HepG2 (cell line): ENCODE results near the gene GNAI2. TPM values are rescaled to one million over a fixed set of nuclear protein-coding genes. Genes with fewer than 3 reads are reported as not detected.

ENCODE experiments used
- ARID2 ChIP-seq: sonication (generic); formaldehyde crosslinking; IDR thresholded peaks from 2 replicates; pipeline ENCODE4 v1.8.1; 2022; ENCODE audit warnings: mild to moderate bottlenecking, missing genetic modification reagents, borderline replicate concordance
- IKZF4 ChIP-seq: sonication (generic); formaldehyde crosslinking; IDR thresholded peaks from 2 replicates; pipeline ENCODE4 v1.5.1; 2020; ENCODE audit warnings: borderline replicate concordance, mild to moderate bottlenecking, low read depth, missing genetic modification reagents; ENCODE audit errors: not compliant biosample characterization
- MYC ChIP-seq: sonication (generic); formaldehyde crosslinking; IDR thresholded peaks from 2 replicates; pipeline ENCODE4 v1.9.0; 2021; ENCODE audit warnings: missing genetic modification reagents, borderline replicate concordance
- PTBP1 ChIP-seq: fragments of 200-400 bp; formaldehyde crosslinking; IDR thresholded peaks from 2 replicates; pipeline ENCODE4 v1.6.1; 2018; ENCODE audit warnings: low read length, low read depth; ENCODE audit not compliant: poor library complexity, severe bottlenecking
- SALL1 ChIP-seq: sonication (generic); formaldehyde crosslinking; IDR thresholded peaks from 2 replicates; pipeline ENCODE4 v1.8.0; 2022; ENCODE audit warnings: mild to moderate bottlenecking, missing genetic modification reagents
- SMAD9 ChIP-seq: sonication (generic); formaldehyde crosslinking; IDR thresholded peaks from 2 replicates; pipeline ENCODE4 v1.5.1; 2020; ENCODE audit warnings: mild to moderate bottlenecking, missing genetic modification reagents
- TBX3 ChIP-seq: fragments of 450-650 bp; IDR thresholded peaks from 2 replicates; pipeline ENCODE4 v1.6.1; 2017; ENCODE audit warnings: antibody characterized with exemption, mild to moderate bottlenecking, inconsistent platforms, borderline replicate concordance
- ZFP36 ChIP-seq: fragments of 150-350 bp; IDR thresholded peaks from 2 replicates; pipeline ENCODE4 v1.6.1; 2018; ENCODE audit warnings: borderline replicate concordance, low read length, low read depth; ENCODE audit not compliant: partially characterized antibody
- ZFP36L2 ChIP-seq: sonication (generic); formaldehyde crosslinking; IDR thresholded peaks from 2 replicates; pipeline ENCODE4 v1.4.0; 2020; ENCODE audit warnings: missing genetic modification reagents
- ZFYVE20 ChIP-seq: sonication (generic); formaldehyde crosslinking; IDR thresholded peaks from 2 replicates; pipeline ENCODE4 v1.8.0; 2023; ENCODE audit warnings: low read depth, mild to moderate bottlenecking, moderate library complexity, missing genetic modification reagents, borderline replicate concordance
- ZNF124 ChIP-seq: sonication (generic); formaldehyde crosslinking; IDR thresholded peaks from 2 replicates; pipeline ENCODE4 v1.4.0; 2020; ENCODE audit warnings: missing genetic modification reagents
- ZNF136 ChIP-seq: sonication (generic); formaldehyde crosslinking; IDR thresholded peaks from 2 replicates; pipeline ENCODE4 v1.8.1; 2022; ENCODE audit warnings: low read depth, mild to moderate bottlenecking, moderate library complexity, missing genetic modification reagents
- ZNF256 ChIP-seq: sonication (generic); formaldehyde crosslinking; conservative IDR thresholded peaks from 2 replicates; pipeline ENCODE4 v1.4.0; 2020; ENCODE audit warnings: missing genetic modification reagents
- ZNF263 ChIP-seq: sonication (generic); formaldehyde crosslinking; IDR thresholded peaks from 2 replicates; pipeline ENCODE4 v1.4.0; 2020; ENCODE audit warnings: missing genetic modification reagents
- ZNF333 ChIP-seq: sonication (generic); formaldehyde crosslinking; IDR thresholded peaks from 2 replicates; pipeline ENCODE4 v1.4.0; 2020; ENCODE audit warnings: mild to moderate bottlenecking, missing genetic modification reagents, borderline replicate concordance
- ZNF383 ChIP-seq: sonication (generic); formaldehyde crosslinking; IDR thresholded peaks from 2 replicates; pipeline ENCODE4 v1.4.0; 2020; ENCODE audit warnings: missing genetic modification reagents, mild to moderate bottlenecking, borderline replicate concordance
- ZNF781 ChIP-seq: sonication (generic); formaldehyde crosslinking; IDR thresholded peaks from 2 replicates; pipeline ENCODE4 v1.5.1; 2020; ENCODE audit warnings: borderline replicate concordance, mild to moderate bottlenecking, missing genetic modification reagents; ENCODE audit errors: not compliant biosample characterization
- ZNF839 ChIP-seq: sonication (generic); formaldehyde crosslinking; IDR thresholded peaks from 2 replicates; pipeline ENCODE4 v1.4.0; 2020; ENCODE audit warnings: missing genetic modification reagents, mild to moderate bottlenecking, borderline replicate concordance
- polyA plus RNA-seq, 8 experiments: library from polyadenylated mRNA; depleted of rRNA in 3 of 8; stranded (reverse) in 7 of 8; unstranded in 1 of 8; fragments of >200 nt; fragmentation: Illumina TruSeq in 4 of 8; extraction: Trizol in 4 of 8; gene quantifications; 2 replicates each; pipeline versions ENCODE4 v1.2.1 to v1.2.3, GENCODE V29; 2011 to 2016; ENCODE audit warnings: low read depth in 4 of 8, missing spikeins in 1 of 8, mixed read lengths in 1 of 8; ENCODE audit not compliant: insufficient read depth in 1 of 8
- total RNA-seq, 5 experiments: library from RNA; depleted of rRNA; stranded (reverse); fragments of >200 nt; fragmentation: Illumina TruSeq; extraction: Trizol; gene quantifications; 2 replicates each; pipeline ENCODE4 v1.2.3, GENCODE V29; 2016; ENCODE audit warnings: low read depth in 1 of 5
- TF ChIP-seq, protein P1 (sequence below): sonication (generic); formaldehyde crosslinking; IDR thresholded peaks from 2 replicates; pipeline ENCODE4 v1.4.0; 2020; ENCODE audit warnings: missing genetic modification reagents, mild to moderate bottlenecking, borderline replicate concordance
- TF ChIP-seq, protein P2 (sequence below): fragments of 450-650 bp; IDR thresholded peaks from 2 replicates; pipeline ENCODE4 v1.6.1; 2017; ENCODE audit warnings: mild to moderate bottlenecking
- TF ChIP-seq, protein P3 (sequence below): sonication (generic); formaldehyde crosslinking; IDR thresholded peaks from 2 replicates; pipeline ENCODE4 v1.4.0; 2020; ENCODE audit warnings: missing genetic modification reagents

GNAI2 gene
- total and polyA plus RNA-seq, 2 of the 13 experiments (the other 11 are each of a cell fraction or from before 2014, with no cell fraction given) = 51.1 to 66.2 TPM

DNA sequence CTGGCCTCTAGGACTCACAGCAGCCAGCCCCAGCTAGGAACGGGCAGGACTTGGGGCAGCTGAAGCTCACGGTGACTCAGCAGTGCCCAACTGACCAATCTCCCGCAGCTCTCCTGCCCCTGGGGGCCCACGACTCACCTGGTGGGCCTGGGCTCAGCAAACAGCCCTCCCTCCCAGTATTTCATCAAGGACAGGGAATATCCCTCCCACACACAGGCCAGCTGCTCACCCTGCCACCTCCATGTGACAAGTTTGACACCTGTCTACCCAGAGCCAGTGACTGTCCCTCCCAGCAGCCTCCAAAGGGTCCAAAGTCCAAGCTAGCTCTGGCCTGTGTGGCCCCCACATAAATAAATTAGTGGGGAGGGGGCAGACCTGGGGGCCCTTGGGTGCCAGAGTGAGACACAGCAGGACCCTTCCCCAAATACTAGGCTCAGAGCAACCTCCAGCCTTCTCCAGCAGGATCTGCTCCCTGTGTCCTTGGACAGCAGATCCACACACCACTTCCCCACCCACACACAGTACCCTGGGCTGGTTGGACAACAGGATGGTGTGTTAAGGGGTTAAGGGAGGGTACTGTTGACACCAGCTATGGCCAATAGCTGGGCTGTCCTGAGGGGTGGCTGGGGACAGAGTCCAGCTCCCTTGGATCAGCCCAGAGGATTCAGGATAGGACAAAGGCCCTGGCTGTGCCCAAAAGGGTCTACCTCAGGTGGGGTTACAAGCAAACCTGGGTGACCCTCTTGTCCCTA, 40.3 kb upstream of the GNAI2 start (continued):
- TF ChIP-seq TBX3 = peak; percentile 99
- no peak for TF ChIP-seq ZNF124
- TF ChIP-seq ZNF263 (CRISPR knock-in tag) = peak; percentile 48; the same call in 1 of the 2 replicates
- TF ChIP-seq, protein P1, sequence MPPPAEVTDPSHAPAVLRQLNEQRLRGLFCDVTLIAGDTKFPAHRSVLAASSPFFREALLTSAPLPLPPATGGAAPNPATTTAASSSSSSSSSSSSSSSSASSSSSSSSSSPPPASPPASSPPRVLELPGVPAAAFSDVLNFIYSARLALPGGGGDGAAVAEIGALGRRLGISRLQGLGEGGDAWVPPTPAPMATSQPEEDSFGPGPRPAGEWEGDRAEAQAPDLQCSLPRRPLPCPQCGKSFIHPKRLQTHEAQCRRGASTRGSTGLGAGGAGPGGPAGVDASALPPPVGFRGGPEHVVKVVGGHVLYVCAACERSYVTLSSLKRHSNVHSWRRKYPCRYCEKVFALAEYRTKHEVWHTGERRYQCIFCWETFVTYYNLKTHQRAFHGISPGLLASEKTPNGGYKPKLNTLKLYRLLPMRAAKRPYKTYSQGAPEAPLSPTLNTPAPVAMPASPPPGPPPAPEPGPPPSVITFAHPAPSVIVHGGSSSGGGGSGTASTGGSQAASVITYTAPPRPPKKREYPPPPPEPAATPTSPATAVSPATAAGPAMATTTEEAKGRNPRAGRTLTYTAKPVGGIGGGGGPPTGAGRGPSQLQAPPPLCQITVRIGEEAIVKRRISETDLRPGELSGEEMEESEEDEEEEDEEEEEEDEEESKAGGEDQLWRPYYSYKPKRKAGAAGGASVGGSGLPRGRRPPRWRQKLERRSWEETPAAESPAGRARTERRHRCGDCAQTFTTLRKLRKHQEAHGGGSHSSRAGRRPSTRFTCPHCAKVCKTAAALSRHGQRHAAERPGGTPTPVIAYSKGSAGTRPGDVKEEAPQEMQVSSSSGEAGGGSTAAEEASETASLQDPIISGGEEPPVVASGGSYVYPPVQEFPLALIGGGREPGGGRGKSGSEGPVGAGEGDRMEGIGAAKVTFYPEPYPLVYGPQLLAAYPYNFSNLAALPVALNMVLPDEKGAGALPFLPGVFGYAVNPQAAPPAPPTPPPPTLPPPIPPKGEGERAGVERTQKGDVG (CRISPR knock-in tag) = no peak; the same call in 1 of the 2 replicates
- peak; percentile 82 for TF ChIP-seq SALL1 (CRISPR knock-in tag)
- TF ChIP-seq, protein P2, sequence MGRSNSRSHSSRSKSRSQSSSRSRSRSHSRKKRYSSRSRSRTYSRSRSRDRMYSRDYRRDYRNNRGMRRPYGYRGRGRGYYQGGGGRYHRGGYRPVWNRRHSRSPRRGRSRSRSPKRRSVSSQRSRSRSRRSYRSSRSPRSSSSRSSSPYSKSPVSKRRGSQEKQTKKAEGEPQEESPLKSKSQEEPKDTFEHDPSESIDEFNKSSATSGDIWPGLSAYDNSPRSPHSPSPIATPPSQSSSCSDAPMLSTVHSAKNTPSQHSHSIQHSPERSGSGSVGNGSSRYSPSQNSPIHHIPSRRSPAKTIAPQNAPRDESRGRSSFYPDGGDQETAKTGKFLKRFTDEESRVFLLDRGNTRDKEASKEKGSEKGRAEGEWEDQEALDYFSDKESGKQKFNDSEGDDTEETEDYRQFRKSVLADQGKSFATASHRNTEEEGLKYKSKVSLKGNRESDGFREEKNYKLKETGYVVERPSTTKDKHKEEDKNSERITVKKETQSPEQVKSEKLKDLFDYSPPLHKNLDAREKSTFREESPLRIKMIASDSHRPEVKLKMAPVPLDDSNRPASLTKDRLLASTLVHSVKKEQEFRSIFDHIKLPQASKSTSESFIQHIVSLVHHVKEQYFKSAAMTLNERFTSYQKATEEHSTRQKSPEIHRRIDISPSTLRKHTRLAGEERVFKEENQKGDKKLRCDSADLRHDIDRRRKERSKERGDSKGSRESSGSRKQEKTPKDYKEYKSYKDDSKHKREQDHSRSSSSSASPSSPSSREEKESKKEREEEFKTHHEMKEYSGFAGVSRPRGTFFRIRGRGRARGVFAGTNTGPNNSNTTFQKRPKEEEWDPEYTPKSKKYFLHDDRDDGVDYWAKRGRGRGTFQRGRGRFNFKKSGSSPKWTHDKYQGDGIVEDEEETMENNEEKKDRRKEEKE = no peak
- TF ChIP-seq ZFYVE20 (CRISPR knock-in tag) = no peak
- no peak for TF ChIP-seq ZFP36L2 (CRISPR knock-in tag)
- TF ChIP-seq ZNF383 (CRISPR knock-in tag) = peak; percentile 47; the same call in 1 of the 2 replicates
- no peak for TF ChIP-seq ZFP36
- peak; percentile 75 for TF ChIP-seq MYC (CRISPR knock-in tag)
- TF ChIP-seq ZNF256 (CRISPR knock-in tag) = peak; percentile 1
- no peak for TF ChIP-seq ZNF839
- no peak for TF ChIP-seq SMAD9 (CRISPR knock-in tag)
- peak; percentile 69; the same call in 1 of the 2 replicates for TF ChIP-seq ARID2 (CRISPR knock-in tag)
- TF ChIP-seq ZNF781 = peak; percentile 99
- TF ChIP-seq, protein P3, sequence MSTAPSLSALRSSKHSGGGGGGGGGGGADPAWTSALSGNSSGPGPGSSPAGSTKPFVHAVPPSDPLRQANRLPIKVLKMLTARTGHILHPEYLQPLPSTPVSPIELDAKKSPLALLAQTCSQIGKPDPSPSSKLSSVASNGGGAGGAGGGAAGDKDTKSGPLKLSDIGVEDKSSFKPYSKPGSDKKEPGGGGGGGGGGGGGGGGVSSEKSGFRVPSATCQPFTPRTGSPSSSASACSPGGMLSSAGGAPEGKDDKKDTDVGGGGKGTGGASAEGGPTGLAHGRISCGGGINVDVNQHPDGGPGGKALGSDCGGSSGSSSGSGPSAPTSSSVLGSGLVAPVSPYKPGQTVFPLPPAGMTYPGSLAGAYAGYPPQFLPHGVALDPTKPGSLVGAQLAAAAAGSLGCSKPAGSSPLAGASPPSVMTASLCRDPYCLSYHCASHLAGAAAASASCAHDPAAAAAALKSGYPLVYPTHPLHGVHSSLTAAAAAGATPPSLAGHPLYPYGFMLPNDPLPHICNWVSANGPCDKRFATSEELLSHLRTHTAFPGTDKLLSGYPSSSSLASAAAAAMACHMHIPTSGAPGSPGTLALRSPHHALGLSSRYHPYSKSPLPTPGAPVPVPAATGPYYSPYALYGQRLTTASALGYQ (CRISPR knock-in tag) = peak; percentile 42; the same call in 1 of the 2 replicates
- TF ChIP-seq ZNF136 = 0 out of 2 replicates have a peak, but pooled peaks have one; percentile 68
- 0 out of 2 replicates have a peak, but pooled peaks have one; percentile 40 for TF ChIP-seq ZNF333 (CRISPR knock-in tag)
- no peak for TF ChIP-seq PTBP1
- TF ChIP-seq IKZF4 = no peak
